Endothelial cell of umbilical vein (primary cell): ENCODE data around the gene UFD1.

Experiments used
- POLR2AphosphoS5 ChIP-seq: IDR thresholded peaks from 2 replicates; pipeline ENCODE4 v1.6.1; 2012; ENCODE audit warnings: low read depth, mild to moderate bottlenecking, control low read depth, low read length, moderate library complexity; ENCODE audit not compliant: insufficient read depth
- TF ChIP-seq, protein P1 (sequence below), 2 donors: IDR thresholded peaks; 1 replicate in 1 of 2; 2 replicates in 1 of 2; pipeline ENCODE4 v1.5.1; 2011; ENCODE audit warnings: low read length in 2 of 2, mild to moderate bottlenecking in 2 of 2, moderate library complexity in 2 of 2, control low read depth in 1 of 2, inconsistent platforms in 1 of 2, low read depth in 1 of 2; ENCODE audit not compliant: insufficient read depth in 1 of 2; ENCODE audit errors: extremely low read depth in 1 of 2
- TF ChIP-seq, protein P2 (sequence below): IDR thresholded peaks from 2 replicates; pipeline ENCODE4 v1.6.1; 2011; ENCODE audit not compliant: insufficient read depth, insufficient read length

DNA sequence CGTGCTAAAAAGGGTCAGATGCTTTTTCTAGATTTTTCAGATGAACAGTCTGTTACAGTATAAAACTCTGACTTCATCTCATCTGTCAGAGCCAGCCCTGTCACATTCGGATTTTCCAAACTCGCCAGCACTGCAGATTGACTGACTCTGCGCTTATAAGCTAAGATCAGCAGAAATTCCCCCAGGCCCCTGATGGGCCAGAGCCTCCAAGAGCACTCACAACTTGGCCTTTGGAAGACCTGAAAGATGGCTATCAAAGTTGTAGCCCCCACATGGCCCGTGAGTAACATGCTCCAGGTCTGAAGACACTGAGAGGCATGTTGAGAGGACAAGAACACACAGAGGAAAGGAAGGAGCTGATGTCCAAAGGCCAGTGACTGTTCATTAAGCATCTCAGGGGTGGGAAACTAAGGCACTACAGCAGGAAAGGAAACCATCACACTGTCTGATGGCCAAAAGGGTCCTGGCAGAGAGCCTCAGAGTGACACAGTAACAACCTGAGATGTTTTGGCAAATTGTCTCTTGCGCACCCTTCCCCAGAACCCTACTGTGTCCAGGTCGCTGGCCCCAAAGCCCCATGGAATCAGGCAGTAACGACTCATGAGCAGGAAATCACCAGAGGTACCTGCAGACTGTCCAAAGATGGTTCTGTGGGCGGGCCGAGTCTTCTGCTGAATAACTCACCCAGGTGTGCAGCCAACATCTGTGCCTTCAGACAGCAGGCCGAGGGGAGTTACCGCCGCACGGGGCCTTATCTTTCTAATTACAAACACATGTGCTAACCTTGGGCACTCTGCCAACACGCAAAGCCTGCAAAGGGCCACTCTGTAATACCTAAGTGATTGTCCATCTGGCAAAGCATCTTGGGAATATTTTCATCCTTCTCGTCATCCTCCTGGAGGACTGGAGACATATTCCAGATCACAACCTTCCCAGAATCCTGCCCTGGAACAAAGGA, 71.1 kb downstream of the UFD1 start:
- TF ChIP-seq, protein P1, sequence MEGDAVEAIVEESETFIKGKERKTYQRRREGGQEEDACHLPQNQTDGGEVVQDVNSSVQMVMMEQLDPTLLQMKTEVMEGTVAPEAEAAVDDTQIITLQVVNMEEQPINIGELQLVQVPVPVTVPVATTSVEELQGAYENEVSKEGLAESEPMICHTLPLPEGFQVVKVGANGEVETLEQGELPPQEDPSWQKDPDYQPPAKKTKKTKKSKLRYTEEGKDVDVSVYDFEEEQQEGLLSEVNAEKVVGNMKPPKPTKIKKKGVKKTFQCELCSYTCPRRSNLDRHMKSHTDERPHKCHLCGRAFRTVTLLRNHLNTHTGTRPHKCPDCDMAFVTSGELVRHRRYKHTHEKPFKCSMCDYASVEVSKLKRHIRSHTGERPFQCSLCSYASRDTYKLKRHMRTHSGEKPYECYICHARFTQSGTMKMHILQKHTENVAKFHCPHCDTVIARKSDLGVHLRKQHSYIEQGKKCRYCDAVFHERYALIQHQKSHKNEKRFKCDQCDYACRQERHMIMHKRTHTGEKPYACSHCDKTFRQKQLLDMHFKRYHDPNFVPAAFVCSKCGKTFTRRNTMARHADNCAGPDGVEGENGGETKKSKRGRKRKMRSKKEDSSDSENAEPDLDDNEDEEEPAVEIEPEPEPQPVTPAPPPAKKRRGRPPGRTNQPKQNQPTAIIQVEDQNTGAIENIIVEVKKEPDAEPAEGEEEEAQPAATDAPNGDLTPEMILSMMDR (IDR thresholded peaks at IDR 0.05; ENCODE audit: extremely low read depth in 1 of 2, insufficient read depth in 1 of 2, low read depth in 1 of 2, low read length in 2 of 2) = no peak
- no peak for TF ChIP-seq POLR2AphosphoS5
- TF ChIP-seq, protein P2, sequence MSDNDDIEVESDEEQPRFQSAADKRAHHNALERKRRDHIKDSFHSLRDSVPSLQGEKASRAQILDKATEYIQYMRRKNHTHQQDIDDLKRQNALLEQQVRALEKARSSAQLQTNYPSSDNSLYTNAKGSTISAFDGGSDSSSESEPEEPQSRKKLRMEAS = no peak
